Measurements from ENCODE around the gene NBEA. TPM values are rescaled to one million over a fixed set of nuclear protein-coding genes. Genes with fewer than 3 reads are reported as not detected.
A peak's percentile ranks its signal among the peaks of the same experiment; 100 is the strongest.

NBEA gene
- total and polyA plus RNA-seq, 12 donors: 3.1 to 19.7 (median 14.2) TPM

DNA sequence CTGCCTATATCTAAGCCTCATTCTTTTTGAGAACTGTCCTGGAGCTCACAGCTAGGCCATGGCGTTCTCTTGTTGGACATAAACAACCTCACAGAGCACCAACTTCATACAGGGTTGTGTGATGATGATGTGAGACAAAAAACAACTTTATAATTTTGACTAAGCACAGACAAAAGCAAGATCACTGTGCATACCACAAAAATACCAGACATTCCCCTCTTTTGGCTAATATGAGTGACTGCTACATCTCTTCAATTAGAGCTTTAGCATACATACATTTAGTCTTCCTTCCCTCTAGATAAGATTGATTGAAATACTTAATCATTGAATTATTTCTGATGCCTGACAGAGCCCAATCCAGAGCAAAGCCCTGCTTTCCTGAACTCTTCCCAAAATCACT, 526.1 kb downstream of the NBEA start:
- H3K4me3 ChIP-seq: no peak overlapping the region
- 92 to 100% (median 94%) methylated on average over 1 of the region's 1 CpG for WGBS, 4 donors
- H3K36me3 ChIP-seq (replicated peaks in 1 of 2): no peaks in the 10 kb centered on the region
- intact Hi-C loops (cut with DNase I): no loop called here
- no peak overlapping the region for H3K27ac ChIP-seq
- no peaks in the 10 kb centered on the region for H3K9me3 ChIP-seq (replicated peaks in 1 of 3)
- no peak for TF ChIP-seq POLR2A (IDR thresholded peaks at IDR 0.05)
- TF ChIP-seq, protein P1, sequence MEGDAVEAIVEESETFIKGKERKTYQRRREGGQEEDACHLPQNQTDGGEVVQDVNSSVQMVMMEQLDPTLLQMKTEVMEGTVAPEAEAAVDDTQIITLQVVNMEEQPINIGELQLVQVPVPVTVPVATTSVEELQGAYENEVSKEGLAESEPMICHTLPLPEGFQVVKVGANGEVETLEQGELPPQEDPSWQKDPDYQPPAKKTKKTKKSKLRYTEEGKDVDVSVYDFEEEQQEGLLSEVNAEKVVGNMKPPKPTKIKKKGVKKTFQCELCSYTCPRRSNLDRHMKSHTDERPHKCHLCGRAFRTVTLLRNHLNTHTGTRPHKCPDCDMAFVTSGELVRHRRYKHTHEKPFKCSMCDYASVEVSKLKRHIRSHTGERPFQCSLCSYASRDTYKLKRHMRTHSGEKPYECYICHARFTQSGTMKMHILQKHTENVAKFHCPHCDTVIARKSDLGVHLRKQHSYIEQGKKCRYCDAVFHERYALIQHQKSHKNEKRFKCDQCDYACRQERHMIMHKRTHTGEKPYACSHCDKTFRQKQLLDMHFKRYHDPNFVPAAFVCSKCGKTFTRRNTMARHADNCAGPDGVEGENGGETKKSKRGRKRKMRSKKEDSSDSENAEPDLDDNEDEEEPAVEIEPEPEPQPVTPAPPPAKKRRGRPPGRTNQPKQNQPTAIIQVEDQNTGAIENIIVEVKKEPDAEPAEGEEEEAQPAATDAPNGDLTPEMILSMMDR (IDR thresholded peaks at IDR 0.05): no peak
- H3K4me1 ChIP-seq (replicated peaks in 1 of 2): no peaks in the 10 kb centered on the region
- H3K27me3 ChIP-seq: no peaks in the 10 kb centered on the region
- no peak for DNase-seq

DNA sequence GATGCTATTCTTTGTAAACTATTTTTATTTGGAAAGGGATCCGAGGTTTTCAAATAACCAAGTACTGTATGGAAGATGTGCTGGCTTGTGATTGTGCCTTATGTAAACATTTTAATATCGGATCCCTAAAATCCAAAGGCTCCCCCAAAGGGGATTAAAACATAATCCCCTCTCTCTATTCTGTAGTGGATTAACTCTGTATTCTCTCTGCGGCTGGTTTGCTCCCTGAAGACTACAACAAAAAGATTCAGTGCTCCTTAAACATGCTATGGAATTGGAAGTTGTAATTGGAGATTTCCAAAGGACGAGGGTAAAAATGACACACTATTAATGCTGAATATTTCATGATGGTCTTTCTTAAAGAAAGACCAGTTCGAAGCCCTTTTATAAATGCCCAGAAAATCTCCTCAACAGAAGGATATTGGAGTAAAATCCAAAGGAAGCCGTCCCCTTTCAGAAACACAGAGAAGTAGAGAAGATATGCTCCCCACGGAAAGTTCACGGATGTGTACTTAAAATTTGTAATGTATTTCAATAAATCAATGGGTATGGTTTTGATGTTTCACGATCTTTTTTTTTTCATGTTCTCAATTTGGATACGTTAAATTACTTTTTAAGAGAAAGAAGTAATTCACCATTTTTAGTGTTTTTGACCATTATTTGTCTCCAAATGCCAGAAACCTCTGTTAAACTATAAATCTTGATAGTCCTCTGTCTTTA, 527.9 kb downstream of the NBEA start:
- Histone ChIP-seq H3K27ac (peak overlapping the region in 1 of 5 donors; percentile 62), H3K4me3 (peak overlapping the region in 2 of 4 donors; percentile 11 to 54), H3K27me3 (no peaks in the 10 kb centered on the region), H3K9me3 (replicated peaks in 1 of 3) (no peaks in the 10 kb centered on the region), H3K4me1 (replicated peaks in 1 of 2) (no peaks in the 10 kb centered on the region), H3K36me3 (replicated peaks in 1 of 2) (no peaks in the 10 kb centered on the region)
- TF ChIP-seq POLR2A (IDR thresholded peaks at IDR 0.05): no peak
- TF ChIP-seq, protein P1 (IDR thresholded peaks at IDR 0.05): no peak
- no peak for DNase-seq
- intact Hi-C loops (cut with DNase I): no loop called here
- WGBS, 4 donors: 69 to 81% (median 76%) methylated on average over 10 of the region's 10 CpGs

DNA sequence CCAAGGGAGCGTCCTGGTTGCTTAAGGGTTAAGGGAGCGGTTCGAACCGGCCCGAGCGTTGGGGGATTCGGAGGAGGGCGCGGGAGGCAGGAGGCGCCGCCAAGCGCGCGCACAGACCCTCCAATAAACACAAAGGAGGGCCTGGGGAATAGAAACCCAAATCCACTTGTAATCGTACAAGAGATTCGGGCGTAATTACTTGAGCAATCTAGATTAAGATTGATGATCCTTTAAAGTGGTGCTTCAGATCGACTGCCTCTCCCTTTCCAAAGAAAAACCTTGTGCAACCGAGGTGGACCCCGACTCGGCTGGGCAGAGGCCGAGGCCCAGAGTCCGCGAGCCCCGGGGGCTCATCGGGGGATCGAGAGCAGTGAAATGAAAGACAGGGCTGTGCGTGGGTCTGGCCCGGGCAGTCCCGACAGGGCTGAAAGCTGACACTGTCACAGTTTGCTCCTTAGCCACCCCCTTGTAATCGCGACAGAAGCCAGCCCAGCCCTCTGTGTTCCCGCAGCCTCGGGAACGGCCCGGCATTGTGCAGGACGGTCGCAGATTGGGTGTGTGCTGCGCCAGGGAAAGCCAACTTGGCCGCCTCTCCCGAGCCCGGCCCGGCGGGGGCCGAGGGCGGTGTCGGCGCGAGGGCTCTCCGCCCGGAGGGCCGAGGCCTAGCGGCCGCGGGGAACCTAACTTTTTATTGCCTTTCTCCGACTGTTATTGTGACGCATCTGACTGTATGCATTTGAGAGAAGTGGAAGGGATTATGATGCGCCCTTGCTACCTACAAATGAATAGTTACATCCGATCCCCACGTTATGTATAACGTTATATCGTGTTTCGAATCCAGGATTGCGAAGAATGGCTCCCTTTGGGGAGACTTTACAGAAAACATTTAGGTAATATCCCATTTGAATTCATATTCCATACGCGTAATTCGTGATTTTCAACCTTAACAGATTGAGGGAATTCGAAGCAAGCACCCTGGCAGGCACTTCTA, 528.9 kb downstream of the NBEA start:
- H3K4me1 ChIP-seq (replicated peaks in 1 of 2): no peaks in the 10 kb centered on the region
- H3K9me3 ChIP-seq (replicated peaks in 1 of 3): no peaks in the 10 kb centered on the region
- no peaks in the 10 kb centered on the region for H3K36me3 ChIP-seq (replicated peaks in 1 of 2)
- 14 to 33% (median 19%) methylated on average over 31 to 68 of the region's 68 CpGs for WGBS, 4 donors
- H3K4me3 ChIP-seq: peak overlapping the region in 2 of 4 donors; percentile 11 to 54
- TF ChIP-seq, protein P1 (IDR thresholded peaks at IDR 0.05): no peak
- peak in 1 of 2 donors; percentile 23 for TF ChIP-seq POLR2A (IDR thresholded peaks at IDR 0.05)
- peak; percentile 16 to 60 (median 24) for DNase-seq
- intact Hi-C loops (cut with DNase I): no loop called here
- H3K27me3 ChIP-seq: no peaks in the 10 kb centered on the region
- H3K27ac ChIP-seq: peak overlapping the region in 4 of 5 donors; percentile 9 to 68 (median 53)

DNA sequence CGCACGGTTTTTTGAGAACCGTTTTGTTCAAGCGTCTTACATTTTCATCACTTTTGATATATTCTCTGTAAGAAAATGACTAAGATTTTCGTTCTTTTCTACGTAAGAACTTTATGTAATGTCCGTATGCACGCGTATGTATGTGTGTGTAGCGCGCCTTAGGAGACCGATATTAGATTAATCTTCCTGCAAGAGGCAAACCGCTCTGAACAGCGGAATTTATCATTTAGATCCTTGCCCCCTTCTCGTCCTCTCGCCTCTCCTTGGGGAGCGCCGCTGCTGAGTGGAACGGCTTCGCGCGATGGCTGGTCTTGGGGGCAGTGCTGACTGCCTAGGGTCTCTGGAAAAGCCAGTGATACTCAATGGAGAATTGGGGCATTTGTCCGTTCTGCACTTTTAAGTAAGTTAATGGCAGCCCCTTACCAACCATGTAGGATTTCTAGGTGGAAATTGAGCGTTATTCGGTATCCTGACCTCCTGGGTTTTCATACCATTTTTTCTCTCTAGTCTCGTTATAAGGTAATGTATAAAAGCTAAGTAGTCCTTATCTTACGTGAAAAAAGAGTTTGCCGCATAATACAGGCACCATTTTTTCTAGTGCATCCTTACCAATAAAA, 529.7 kb downstream of the NBEA start:
- TF ChIP-seq, protein P1 (IDR thresholded peaks at IDR 0.05): no peak
- no peak for TF ChIP-seq POLR2A (IDR thresholded peaks at IDR 0.05)
- Histone ChIP-seq H3K27me3 (no peaks in the 10 kb centered on the region), H3K36me3 (replicated peaks in 1 of 2) (no peaks in the 10 kb centered on the region), H3K27ac (peak overlapping the region in 1 of 5 donors; percentile 62), H3K9me3 (replicated peaks in 1 of 3) (no peaks in the 10 kb centered on the region), H3K4me1 (replicated peaks in 1 of 2) (no peaks in the 10 kb centered on the region), H3K4me3 (no peak overlapping the region)
- DNase-seq: no peak
- intact Hi-C loops (cut with DNase I): no loop called here
- 58 to 72% (median 67%) methylated on average over 28 of the region's 28 CpGs for WGBS, 4 donors
